Kidney epithelial cell (primary cell): ENCODE results near the gene BMPR2. TPM values are rescaled to one million over a fixed set of nuclear protein-coding genes. Genes with fewer than 3 reads are reported as not detected.

ENCODE experiments used
- DNase-seq: peaks from one replicate; pipeline ENCODE4 v3.0.0-alpha.2; 2010; ENCODE audit warnings: low read depth
- H3K27me3 ChIP-seq: 2 replicates; pipeline ENCODE4 v1.6.0; 2011; ENCODE audit warnings: low read length; ENCODE audit not compliant: control insufficient read depth, insufficient read depth
- H3K36me3 ChIP-seq: 2 replicates; pipeline ENCODE4 v1.5.1; 2011; ENCODE audit warnings: low read length; ENCODE audit not compliant: control insufficient read depth, insufficient read depth
- H3K4me3 ChIP-seq: 2 replicates; pipeline ENCODE4 v1.5.1; 2011; ENCODE audit warnings: low read depth, mild to moderate bottlenecking, control low read depth, low read length
- CTCF ChIP-seq: IDR thresholded peaks from 2 replicates; pipeline ENCODE4 v1.5.1; 2011; ENCODE audit warnings: mild to moderate bottlenecking, moderate library complexity, low read length, control low read depth, inconsistent platforms; ENCODE audit not compliant: insufficient read depth, poor library complexity, severe bottlenecking
- total RNA-seq: library from RNA; depleted of rRNA; stranded (reverse); fragments of >200 nt; gene quantifications from 2 replicates; pipeline ENCODE4 v1.2.3, GENCODE V29; 2015

BMPR2 gene
- total RNA-seq, 1 donor from 2014 or later: 44.8 TPM

GRCh38 chr2:202418027-202418426 is 41.9 kb downstream of the BMPR2 start:
- no peak overlapping the region for H3K4me3 ChIP-seq
- H3K27me3 ChIP-seq: no peaks in the 10 kb centered on the region
- no peaks in the 10 kb centered on the region for H3K36me3 ChIP-seq
- no peak for DNase-seq
- TF ChIP-seq CTCF: no peak

GRCh38 chr2:202418511-202418910 is 42.4 kb downstream of the BMPR2 start:
- Histone ChIP-seq H3K4me3 (no peak overlapping the region), H3K27me3 (no peaks in the 10 kb centered on the region), H3K36me3 (no peaks in the 10 kb centered on the region)
- no peak for TF ChIP-seq CTCF
- DNase-seq: no peak

GRCh38 chr2:202423139-202423538 is 47.0 kb downstream of the BMPR2 start:
- no peak for DNase-seq
- TF ChIP-seq CTCF: no peak
- H3K36me3 ChIP-seq: no peaks in the 10 kb centered on the region
- no peak overlapping the region for H3K4me3 ChIP-seq
- H3K27me3 ChIP-seq: no peaks in the 10 kb centered on the region

- no peak overlapping the region for H3K4me3 ChIP-seq
- no peaks in the 10 kb centered on the region for H3K36me3 ChIP-seq
- no peak for TF ChIP-seq CTCF
- H3K27me3 ChIP-seq: no peaks in the 10 kb centered on the region
- DNase-seq: no peak
Observed at GRCh38 chr2:202425036-202425435, 48.9 kb downstream of the BMPR2 start.

GRCh38 chr2:202426751-202427150 is 50.6 kb downstream of the BMPR2 start:
- no peak for DNase-seq
- no peak for TF ChIP-seq CTCF
- Histone ChIP-seq H3K27me3 (no peaks in the 10 kb centered on the region), H3K4me3 (no peak overlapping the region), H3K36me3 (no peaks in the 10 kb centered on the region)

- no peak for DNase-seq
- Histone ChIP-seq H3K36me3 (no peaks in the 10 kb centered on the region), H3K4me3 (no peak overlapping the region), H3K27me3 (no peaks in the 10 kb centered on the region)
- no peak for TF ChIP-seq CTCF
Observed at GRCh38 chr2:202429164-202429980, 53.2 kb downstream of the BMPR2 start.
